ENCODE measurements around the gene ARHGAP12.

The ARHGAP12 gene

GRCh38 chr10:31883397-31883796 is 45.2 kb downstream of the ARHGAP12 start:
- DNase-seq (ENCODE audit: low spot score), result no peak
- no peak overlapping the region for H3K27ac ChIP-seq
- H3K4me3 ChIP-seq, result no peak overlapping the region
- TF ChIP-seq, protein P1, sequence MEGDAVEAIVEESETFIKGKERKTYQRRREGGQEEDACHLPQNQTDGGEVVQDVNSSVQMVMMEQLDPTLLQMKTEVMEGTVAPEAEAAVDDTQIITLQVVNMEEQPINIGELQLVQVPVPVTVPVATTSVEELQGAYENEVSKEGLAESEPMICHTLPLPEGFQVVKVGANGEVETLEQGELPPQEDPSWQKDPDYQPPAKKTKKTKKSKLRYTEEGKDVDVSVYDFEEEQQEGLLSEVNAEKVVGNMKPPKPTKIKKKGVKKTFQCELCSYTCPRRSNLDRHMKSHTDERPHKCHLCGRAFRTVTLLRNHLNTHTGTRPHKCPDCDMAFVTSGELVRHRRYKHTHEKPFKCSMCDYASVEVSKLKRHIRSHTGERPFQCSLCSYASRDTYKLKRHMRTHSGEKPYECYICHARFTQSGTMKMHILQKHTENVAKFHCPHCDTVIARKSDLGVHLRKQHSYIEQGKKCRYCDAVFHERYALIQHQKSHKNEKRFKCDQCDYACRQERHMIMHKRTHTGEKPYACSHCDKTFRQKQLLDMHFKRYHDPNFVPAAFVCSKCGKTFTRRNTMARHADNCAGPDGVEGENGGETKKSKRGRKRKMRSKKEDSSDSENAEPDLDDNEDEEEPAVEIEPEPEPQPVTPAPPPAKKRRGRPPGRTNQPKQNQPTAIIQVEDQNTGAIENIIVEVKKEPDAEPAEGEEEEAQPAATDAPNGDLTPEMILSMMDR (IDR thresholded peaks at IDR 0.05), result no peak

- TF ChIP-seq, protein P1 (IDR thresholded peaks at IDR 0.05), result no peak
- no peak for DNase-seq (ENCODE audit: low spot score)
- no peak overlapping the region for H3K27ac ChIP-seq
- no peak overlapping the region for H3K4me3 ChIP-seq
These were observed 50.1 kb downstream of the ARHGAP12 start for GRCh38 chr10:31878486-31878885.

GRCh38 chr10:31876652-31877352 is 51.8 kb downstream of the ARHGAP12 start:
- Histone ChIP-seq H3K4me3 (no peak overlapping the region), H3K27ac (no peak overlapping the region)
- TF ChIP-seq, protein P1 (IDR thresholded peaks at IDR 0.05), result no peak
- no peak for DNase-seq (ENCODE audit: low spot score)

GRCh38 chr10:31875608-31876007 is 53.0 kb downstream of the ARHGAP12 start:
- no peak overlapping the region for H3K27ac ChIP-seq

DNA sequence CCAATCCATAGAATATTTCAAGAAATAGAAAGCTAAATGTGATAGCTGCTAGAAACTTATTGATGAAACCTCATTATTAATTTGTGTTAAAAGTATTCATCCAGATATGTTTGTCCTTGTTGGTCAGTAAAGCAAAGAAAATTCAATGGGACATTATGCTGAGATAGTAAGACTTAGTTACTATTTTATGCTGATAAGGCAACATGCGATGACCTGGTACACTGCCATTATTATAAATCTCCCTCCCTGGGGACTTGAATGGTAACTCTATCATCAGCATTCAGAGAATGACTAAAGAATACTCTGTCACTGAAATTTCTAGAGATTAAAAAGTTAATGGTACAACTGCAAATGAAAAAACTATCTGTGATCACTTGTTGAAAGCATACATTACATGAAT is 54.9 kb downstream of the ARHGAP12 start:
- no peak overlapping the region for H3K27ac ChIP-seq
- TF ChIP-seq, protein P1 (IDR thresholded peaks at IDR 0.05), result no peak
- DNase-seq (ENCODE audit: low spot score), result no peak
- H3K4me3 ChIP-seq, result no peak overlapping the region

More at GRCh38 chr10:31875608-31876007, 53.0 kb downstream of the ARHGAP12 start:
- DNase-seq (ENCODE audit: low spot score), result no peak
- TF ChIP-seq, protein P1 (IDR thresholded peaks at IDR 0.05), result no peak
- H3K4me3 ChIP-seq, result no peak overlapping the region

DNA sequence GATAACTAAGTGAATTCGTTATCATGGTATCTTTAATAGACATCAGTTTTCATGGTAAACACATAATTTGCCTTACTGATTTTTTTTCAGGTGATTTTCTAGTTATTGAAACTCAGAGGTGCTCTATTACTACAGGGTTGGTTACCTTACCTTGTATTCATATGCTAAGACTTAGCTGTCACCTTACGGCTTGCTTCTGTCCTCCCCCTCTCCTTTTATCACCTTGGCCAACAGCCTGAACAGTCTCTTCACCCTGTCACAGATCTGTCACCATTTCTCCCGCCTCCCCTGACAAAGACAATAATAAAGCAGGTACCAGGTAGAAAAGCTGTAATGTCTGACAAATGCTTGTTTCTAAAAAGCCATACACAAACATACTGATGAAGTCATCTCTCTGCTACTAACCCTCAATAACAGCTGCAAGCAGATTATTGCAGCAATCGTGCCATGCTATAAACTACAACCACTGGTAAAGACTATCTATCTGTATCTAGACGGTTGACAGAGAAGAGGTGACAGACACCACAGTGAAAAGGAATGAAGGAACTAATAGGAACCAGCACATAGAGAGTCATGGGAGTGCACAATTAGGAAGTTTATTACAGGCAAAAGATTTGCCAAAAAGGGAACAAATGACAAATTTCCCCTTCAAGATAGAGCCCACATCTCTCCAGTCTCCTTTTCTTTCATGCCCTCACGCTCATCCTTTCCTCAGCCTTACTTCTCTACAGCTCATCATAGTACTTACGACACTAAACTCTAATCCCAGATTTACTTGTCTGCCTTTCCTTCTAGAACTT is 57.2 kb downstream of the ARHGAP12 start:
- DNase-seq (ENCODE audit: low spot score), result no peak
- TF ChIP-seq, protein P1 (IDR thresholded peaks at IDR 0.05), result no peak
- no peak overlapping the region for H3K4me3 ChIP-seq
- H3K27ac ChIP-seq, result no peak overlapping the region

Measured in coronary artery (tissue), 2 donors.